ENCODE results near the gene CEP120. TPM values are rescaled to one million over a fixed set of nuclear protein-coding genes. Genes with fewer than 3 reads are reported as not detected.

The CEP120 gene
- total RNA-seq, 4 donors from 2014 or later, result 3.9 to 7.8 (median 7.6) TPM

GRCh38 chr5:123303802-123304201, 119.4 kb downstream of the CEP120 start:
- ATAC-seq, result no peak
- Histone ChIP-seq H3K9me3 (no peaks in the 10 kb centered on the region), H3K27ac (no peak overlapping the region), H3K27me3 (no peaks in the 10 kb centered on the region), H3K4me3 (no peak overlapping the region), H3K4me1 (no peaks in the 10 kb centered on the region), H3K36me3 (no peaks in the 10 kb centered on the region)
- DNase-seq, result no peak
- no peak for TF ChIP-seq POLR2A (IDR thresholded peaks at IDR 0.05)
- TF ChIP-seq, protein P1, sequence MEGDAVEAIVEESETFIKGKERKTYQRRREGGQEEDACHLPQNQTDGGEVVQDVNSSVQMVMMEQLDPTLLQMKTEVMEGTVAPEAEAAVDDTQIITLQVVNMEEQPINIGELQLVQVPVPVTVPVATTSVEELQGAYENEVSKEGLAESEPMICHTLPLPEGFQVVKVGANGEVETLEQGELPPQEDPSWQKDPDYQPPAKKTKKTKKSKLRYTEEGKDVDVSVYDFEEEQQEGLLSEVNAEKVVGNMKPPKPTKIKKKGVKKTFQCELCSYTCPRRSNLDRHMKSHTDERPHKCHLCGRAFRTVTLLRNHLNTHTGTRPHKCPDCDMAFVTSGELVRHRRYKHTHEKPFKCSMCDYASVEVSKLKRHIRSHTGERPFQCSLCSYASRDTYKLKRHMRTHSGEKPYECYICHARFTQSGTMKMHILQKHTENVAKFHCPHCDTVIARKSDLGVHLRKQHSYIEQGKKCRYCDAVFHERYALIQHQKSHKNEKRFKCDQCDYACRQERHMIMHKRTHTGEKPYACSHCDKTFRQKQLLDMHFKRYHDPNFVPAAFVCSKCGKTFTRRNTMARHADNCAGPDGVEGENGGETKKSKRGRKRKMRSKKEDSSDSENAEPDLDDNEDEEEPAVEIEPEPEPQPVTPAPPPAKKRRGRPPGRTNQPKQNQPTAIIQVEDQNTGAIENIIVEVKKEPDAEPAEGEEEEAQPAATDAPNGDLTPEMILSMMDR (IDR thresholded peaks at IDR 0.05 in 4 of 5, conservative IDR thresholded peaks at IDR 0.05 in 1 of 5), result no peak
- intact Hi-C loops (cut with DNase I; ENCODE audit: low total_unique reads), result no loop called here
- in situ Hi-C loops (cut with MboI; ENCODE audit: low sequenced_read_pairs in 4 of 4), result no loop called here

GRCh38 chr5:123300266-123300665, 122.9 kb downstream of the CEP120 start:
- H3K27ac ChIP-seq, result no peak overlapping the region
- no peaks in the 10 kb centered on the region for H3K36me3 ChIP-seq
- no peak overlapping the region for H3K4me3 ChIP-seq
- no peaks in the 10 kb centered on the region for H3K27me3 ChIP-seq
- DNase-seq, result no peak
- ATAC-seq, result no peak
- intact Hi-C loops (cut with DNase I; ENCODE audit: low total_unique reads) (no loop called here), in situ Hi-C loops (cut with MboI; ENCODE audit: low sequenced_read_pairs in 4 of 4) (no loop called here)
- no peaks in the 10 kb centered on the region for H3K4me1 ChIP-seq
- H3K9me3 ChIP-seq, result no peaks in the 10 kb centered on the region
- TF ChIP-seq POLR2A (IDR thresholded peaks at IDR 0.05), result no peak
- TF ChIP-seq, protein P1 (IDR thresholded peaks at IDR 0.05 in 4 of 5, conservative IDR thresholded peaks at IDR 0.05 in 1 of 5), result no peak

GRCh38 chr5:123299136-123299535, 124.1 kb downstream of the CEP120 start:
- in situ Hi-C loops (cut with MboI; ENCODE audit: low sequenced_read_pairs in 4 of 4), result no loop called here
- H3K9me3 ChIP-seq, result no peaks in the 10 kb centered on the region
- no peaks in the 10 kb centered on the region for H3K4me1 ChIP-seq
- no peaks in the 10 kb centered on the region for H3K36me3 ChIP-seq
- ATAC-seq (no peak), DNase-seq (no peak)
- TF ChIP-seq, protein P1 (IDR thresholded peaks at IDR 0.05 in 4 of 5, conservative IDR thresholded peaks at IDR 0.05 in 1 of 5), result no peak
- TF ChIP-seq POLR2A (IDR thresholded peaks at IDR 0.05), result no peak
- no peak overlapping the region for H3K27ac ChIP-seq
- no peaks in the 10 kb centered on the region for H3K27me3 ChIP-seq
- intact Hi-C loops (cut with DNase I; ENCODE audit: low total_unique reads), result no loop called here
- H3K4me3 ChIP-seq, result no peak overlapping the region

DNA sequence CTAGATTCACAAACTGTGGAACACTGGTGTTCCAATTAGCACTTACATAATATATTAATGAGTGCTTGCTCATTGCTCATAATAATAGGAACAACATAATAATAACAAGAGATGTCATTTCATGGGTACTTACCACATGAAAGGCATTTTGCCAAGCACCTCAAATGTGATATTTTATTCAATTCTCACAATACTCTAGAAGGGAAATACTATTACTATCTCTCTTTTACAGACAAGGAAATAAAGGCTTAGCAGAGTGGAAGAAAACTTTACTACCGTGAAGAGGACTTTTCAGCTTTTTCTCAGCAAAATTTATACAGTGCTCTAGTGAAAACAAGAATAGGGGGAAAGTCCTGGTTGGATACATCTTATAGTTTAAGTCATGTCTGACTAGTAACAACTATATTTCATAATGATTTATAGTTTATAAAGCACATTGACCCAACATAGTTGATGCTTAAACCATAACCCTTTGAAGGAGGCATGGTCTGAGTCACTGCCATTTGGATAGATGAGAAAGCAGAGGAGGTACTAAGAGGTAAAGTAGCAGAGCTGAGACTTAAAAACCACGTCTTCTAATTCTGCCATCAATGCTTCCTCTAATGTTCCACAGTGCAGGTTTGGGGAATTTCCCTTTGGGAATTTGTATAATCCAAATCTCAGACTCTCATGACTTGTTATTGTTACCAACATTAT, 124.7 kb downstream of the CEP120 start:
- no peaks in the 10 kb centered on the region for H3K36me3 ChIP-seq
- H3K27ac ChIP-seq, result no peak overlapping the region
- ATAC-seq, result no peak
- intact Hi-C loops (cut with DNase I; ENCODE audit: low total_unique reads) (no loop called here), in situ Hi-C loops (cut with MboI; ENCODE audit: low sequenced_read_pairs in 4 of 4) (no loop called here)
- H3K27me3 ChIP-seq, result no peaks in the 10 kb centered on the region
- DNase-seq, result no peak
- H3K4me3 ChIP-seq, result no peak overlapping the region
- H3K9me3 ChIP-seq, result no peaks in the 10 kb centered on the region
- no peak for TF ChIP-seq POLR2A (IDR thresholded peaks at IDR 0.05)
- TF ChIP-seq, protein P1 (IDR thresholded peaks at IDR 0.05 in 4 of 5, conservative IDR thresholded peaks at IDR 0.05 in 1 of 5), result no peak
- no peaks in the 10 kb centered on the region for H3K4me1 ChIP-seq

DNA sequence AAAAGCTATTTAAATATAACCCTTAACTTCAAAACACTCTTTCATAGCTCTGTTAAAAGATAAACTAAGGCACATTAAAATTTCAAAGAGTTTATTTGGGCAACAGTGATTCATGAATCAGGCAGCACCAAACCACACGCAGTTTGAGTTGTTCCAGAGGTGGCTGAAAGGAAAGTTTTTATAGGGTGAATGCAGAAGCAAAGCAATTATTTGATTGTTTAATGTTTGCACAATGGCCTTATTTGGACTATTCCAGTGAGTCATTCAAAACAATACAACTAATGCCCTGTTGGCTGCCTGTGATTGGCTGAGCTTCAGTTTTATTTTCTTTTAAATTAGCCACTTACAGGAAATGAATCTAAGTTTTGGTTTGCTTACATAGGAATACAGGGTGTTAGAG, 125.3 kb downstream of the CEP120 start:
- H3K27ac ChIP-seq, result no peak overlapping the region

More for the DNA sequence above, 125.3 kb downstream of the CEP120 start:
- no peaks in the 10 kb centered on the region for H3K4me1 ChIP-seq
- H3K36me3 ChIP-seq, result no peaks in the 10 kb centered on the region
- no peak for ATAC-seq
- no peaks in the 10 kb centered on the region for H3K27me3 ChIP-seq
- no peak for TF ChIP-seq POLR2A (IDR thresholded peaks at IDR 0.05)
- TF ChIP-seq, protein P1 (IDR thresholded peaks at IDR 0.05 in 4 of 5, conservative IDR thresholded peaks at IDR 0.05 in 1 of 5), result no peak
- in situ Hi-C loops (cut with MboI; ENCODE audit: low sequenced_read_pairs in 4 of 4) (no loop called here), intact Hi-C loops (cut with DNase I; ENCODE audit: low total_unique reads) (no loop called here)
- H3K4me3 ChIP-seq, result no peak overlapping the region
- DNase-seq, result no peak
- H3K9me3 ChIP-seq, result no peaks in the 10 kb centered on the region

Measured in gastrocnemius medialis (tissue), 4 donors.